OCI-LY3 (cell line): ENCODE results near the gene DHRS7.

Experiments
- H2AFZ ChIP-seq: fragments of 200-600, 300-600 bp; shearing (Covaris generic); 2 replicates; pipeline ENCODE4 v1.6.0; 2014; ENCODE audit warnings: antibody characterized with exemption, low read depth, low read length
- H3K27ac ChIP-seq: fragments of 200-600, 300-600 bp; sonication (generic); 2 replicates; pipeline ENCODE4 v1.5.1; 2014; ENCODE audit warnings: mild to moderate bottlenecking, low read length, moderate library complexity, mixed read lengths
- H3K27me3 ChIP-seq: fragments of 200-600, 300-600 bp; sonication (generic); 2 replicates; pipeline ENCODE4 v1.6.1; 2014; ENCODE audit warnings: low read depth, low read length, mixed read lengths
- H3K36me3 ChIP-seq: fragments of 200-600, 300-600 bp; sonication (generic); replicated peaks from 2 replicates; pipeline ENCODE3; 2014; ENCODE audit warnings: low read depth, low read length, mixed read lengths
- H3K4me1 ChIP-seq: fragments of 300-600, 200-600 bp; sonication (generic); 2 replicates; pipeline ENCODE4 v1.6.1; 2014; ENCODE audit warnings: low read length, mixed read lengths
- H3K4me2 ChIP-seq: fragments of 200-600, 300-600 bp; sonication (generic); 2 replicates; pipeline ENCODE4 v1.6.1; 2014; ENCODE audit warnings: low read length, mixed read lengths
- H3K4me3 ChIP-seq: fragments of 300-600, 200-600 bp; sonication (generic); 2 replicates; pipeline ENCODE4 v1.5.1; 2014; ENCODE audit warnings: antibody characterized with exemption, mild to moderate bottlenecking, low read length, moderate library complexity
- H3K79me2 ChIP-seq: fragments of 300-600, 200-600 bp; shearing (Covaris generic); 2 replicates; pipeline ENCODE4 v1.6.1; 2014; ENCODE audit warnings: mild to moderate bottlenecking, low read length, mixed read lengths
- H3K9ac ChIP-seq: fragments of 300-600, 200-600 bp; shearing (Covaris generic); 2 replicates; pipeline ENCODE4 v1.6.0; 2014; ENCODE audit warnings: mild to moderate bottlenecking, low read length, moderate library complexity
- H3K9me3 ChIP-seq: fragments of 200-600, 300-600 bp; shearing (Covaris generic); 2 replicates; pipeline ENCODE4 v1.6.1; 2014; ENCODE audit warnings: low read length, mixed read lengths; ENCODE audit not compliant: insufficient read depth
- H4K20me1 ChIP-seq: fragments of 200-600, 300-600 bp; sonication (generic); 2 replicates; pipeline ENCODE4 v1.6.1; 2016; ENCODE audit warnings: low read length, mixed read lengths; ENCODE audit not compliant: insufficient read depth
- CTCF ChIP-seq: fragments of 200-600, 300-600 bp; sonication (generic); IDR thresholded peaks from 2 replicates; pipeline ENCODE4 v1.5.1; 2014; ENCODE audit warnings: antibody characterized with exemption, low read length, low read depth
- EZH2phosphoT487 ChIP-seq: fragments of 200-600 bp; shearing (Covaris generic); IDR thresholded peaks from 2 replicates; pipeline ENCODE4 v1.6.1; 2018; ENCODE audit warnings: antibody characterized with exemption, mixed run types, low read depth

The DHRS7 gene

GRCh38 chr14:60134702-60135101 is 30.5 kb downstream of the DHRS7 start:
- no peak overlapping the region for H3K9ac ChIP-seq
- TF ChIP-seq CTCF: no peak
- TF ChIP-seq EZH2phosphoT487: no peak
- no peak overlapping the region for H3K4me2 ChIP-seq
- H3K9me3 ChIP-seq: no peaks in the 10 kb centered on the region
- H3K27me3 ChIP-seq: no peaks in the 10 kb centered on the region
- no peaks in the 10 kb centered on the region for H3K79me2 ChIP-seq
- peaks cover 16% of the 10 kb centered on the region for H3K36me3 ChIP-seq
- no peaks in the 10 kb centered on the region for H4K20me1 ChIP-seq
- H3K4me1 ChIP-seq: no peaks in the 10 kb centered on the region
- no peak overlapping the region for H2AFZ ChIP-seq
- H3K27ac ChIP-seq: no peak overlapping the region
- H3K4me3 ChIP-seq: no peak overlapping the region

GRCh38 chr14:60133487-60133886 is 31.7 kb downstream of the DHRS7 start:
- H2AFZ ChIP-seq: no peak overlapping the region
- H3K4me2 ChIP-seq: no peak overlapping the region
- no peaks in the 10 kb centered on the region for H3K79me2 ChIP-seq
- no peak overlapping the region for H3K9ac ChIP-seq
- H3K27me3 ChIP-seq: no peaks in the 10 kb centered on the region
- no peaks in the 10 kb centered on the region for H3K9me3 ChIP-seq
- no peaks in the 10 kb centered on the region for H3K4me1 ChIP-seq
- no peak overlapping the region for H3K27ac ChIP-seq
- no peak overlapping the region for H3K4me3 ChIP-seq
- TF ChIP-seq CTCF (no peak), EZH2phosphoT487 (no peak)
- H3K36me3 ChIP-seq: peaks cover 17% of the 10 kb centered on the region
- H4K20me1 ChIP-seq: no peaks in the 10 kb centered on the region

GRCh38 chr14:60125918-60126317 is 39.3 kb downstream of the DHRS7 start:
- H3K27me3 ChIP-seq: no peaks in the 10 kb centered on the region

GRCh38 chr14:60116181-60116580 is 49.0 kb downstream of the DHRS7 start:
- no peaks in the 10 kb centered on the region for H3K4me1 ChIP-seq
- no peak overlapping the region for H3K27ac ChIP-seq
- no peaks in the 10 kb centered on the region for H4K20me1 ChIP-seq
- no peaks in the 10 kb centered on the region; the same call in 1 of the 2 replicates for H3K79me2 ChIP-seq
- H3K9ac ChIP-seq: no peak overlapping the region
- TF ChIP-seq EZH2phosphoT487 (no peak), CTCF (no peak)
- no peaks in the 10 kb centered on the region for H3K27me3 ChIP-seq
- no peaks in the 10 kb centered on the region for H3K9me3 ChIP-seq
- H3K4me3 ChIP-seq: no peak overlapping the region
- H3K36me3 ChIP-seq: peaks cover 33% of the 10 kb centered on the region
- no peak overlapping the region for H2AFZ ChIP-seq
- H3K4me2 ChIP-seq: no peak overlapping the region

More at GRCh38 chr14:60125918-60126317, 39.3 kb downstream of the DHRS7 start:
- Histone ChIP-seq H3K4me2 (no peak overlapping the region), H4K20me1 (no peaks in the 10 kb centered on the region), H2AFZ (no peak overlapping the region), H3K4me3 (no peak overlapping the region), H3K36me3 (peaks cover 53% of the 10 kb centered on the region), H3K4me1 (no peaks in the 10 kb centered on the region), H3K9ac (no peak overlapping the region), H3K27ac (no peak overlapping the region), H3K9me3 (no peaks in the 10 kb centered on the region), H3K79me2 (no peaks in the 10 kb centered on the region)
- no peak for TF ChIP-seq EZH2phosphoT487
- TF ChIP-seq CTCF: no peak
